Occipital lobe (tissue), 2 donors: ENCODE data around the gene C10orf105. TPM values are rescaled to one million over a fixed set of nuclear protein-coding genes. Genes with fewer than 3 reads are reported as not detected.

Experiments used
- DNase-seq: peaks from one replicate; lab custom pipeline; 2025; lab: John Stamatoyannopoulos, UW
- total RNA-seq: library from RNA; depleted of rRNA; stranded (reverse); fragments of >200 nt; gene quantifications from one replicate; pipeline ENCODE4 v1.2.3, GENCODE V29; 2014

Gene C10orf105
- total RNA-seq, 1 donor from 2014 or later, result under 0.01 TPM

DNA sequence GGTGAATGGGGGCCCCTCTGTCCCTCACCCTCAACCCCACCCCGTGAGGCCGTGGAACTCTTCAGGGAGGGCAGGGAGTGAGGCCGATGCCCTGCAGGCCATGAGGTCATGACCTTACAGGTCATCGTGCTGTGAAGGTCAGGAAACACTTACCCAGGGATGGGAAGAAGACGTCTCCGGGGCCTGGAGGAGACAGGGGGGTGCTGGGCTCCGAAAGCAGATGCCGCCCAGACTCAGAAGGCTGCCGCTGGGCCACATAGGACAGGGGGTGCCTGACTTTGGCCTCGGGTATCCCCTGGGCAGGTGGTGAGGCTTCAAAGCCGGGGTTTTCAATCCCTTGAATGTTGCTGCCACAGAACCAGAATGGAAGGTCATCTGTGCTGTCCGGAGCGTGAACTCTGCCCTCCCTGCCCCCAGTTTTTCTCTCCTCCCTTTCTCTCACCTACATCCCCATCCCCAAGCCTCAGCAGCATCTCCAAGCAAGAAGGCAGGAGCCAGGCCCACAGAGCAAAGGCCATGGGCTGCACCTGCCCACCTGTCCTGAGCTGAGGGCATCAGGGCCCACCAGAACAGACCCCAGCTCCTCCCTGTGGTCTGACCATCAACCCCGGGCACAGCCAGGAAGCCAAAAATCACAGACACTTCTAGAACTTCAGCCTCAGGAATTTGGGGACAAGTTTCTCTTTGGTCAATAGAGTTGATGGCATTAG lies 32.1 kb upstream of the C10orf105 start:
- DNase-seq, result no peak

GRCh38 chr10:71750986-71751385 lies 31.4 kb upstream of the C10orf105 start:
- DNase-seq, result no peak

DNA sequence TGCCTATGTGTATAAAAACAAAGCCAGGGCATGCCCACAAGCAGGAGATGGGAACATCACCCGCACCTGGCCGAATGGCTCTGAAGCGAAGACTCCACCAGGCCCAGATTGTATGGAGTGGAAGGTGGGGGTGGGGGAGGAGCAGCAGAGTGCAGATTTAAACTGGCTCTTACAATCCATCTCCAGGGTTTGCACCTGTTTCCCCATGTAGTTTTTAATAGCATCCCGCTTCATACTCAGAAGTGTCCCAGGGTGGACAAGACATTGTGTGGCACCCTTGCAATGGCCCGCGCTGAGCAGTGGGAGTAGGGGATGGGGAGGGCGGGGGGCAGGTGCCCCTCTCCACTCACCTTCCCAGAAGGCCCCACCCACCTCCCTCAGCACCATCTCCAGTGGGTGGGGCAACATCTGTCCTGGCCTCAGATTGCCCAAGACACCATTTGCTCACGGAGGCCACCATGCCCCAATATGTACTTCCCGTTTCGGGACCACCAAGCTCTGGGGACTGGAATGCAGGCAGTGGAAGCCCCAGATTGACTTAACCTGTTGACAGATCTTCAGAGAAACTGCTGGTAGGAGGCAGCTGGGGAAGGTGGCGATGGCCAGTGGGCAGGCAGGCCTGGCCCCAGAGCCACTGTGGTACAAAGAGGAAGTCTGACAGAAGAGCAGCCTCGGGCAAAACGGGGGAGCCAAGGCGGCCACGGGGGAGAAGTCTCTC lies 30.7 kb upstream of the C10orf105 start:
- DNase-seq, result no peak

- DNase-seq, result no peak
Observed at GRCh38 chr10:71749396-71749795, 29.8 kb upstream of the C10orf105 start.

DNA sequence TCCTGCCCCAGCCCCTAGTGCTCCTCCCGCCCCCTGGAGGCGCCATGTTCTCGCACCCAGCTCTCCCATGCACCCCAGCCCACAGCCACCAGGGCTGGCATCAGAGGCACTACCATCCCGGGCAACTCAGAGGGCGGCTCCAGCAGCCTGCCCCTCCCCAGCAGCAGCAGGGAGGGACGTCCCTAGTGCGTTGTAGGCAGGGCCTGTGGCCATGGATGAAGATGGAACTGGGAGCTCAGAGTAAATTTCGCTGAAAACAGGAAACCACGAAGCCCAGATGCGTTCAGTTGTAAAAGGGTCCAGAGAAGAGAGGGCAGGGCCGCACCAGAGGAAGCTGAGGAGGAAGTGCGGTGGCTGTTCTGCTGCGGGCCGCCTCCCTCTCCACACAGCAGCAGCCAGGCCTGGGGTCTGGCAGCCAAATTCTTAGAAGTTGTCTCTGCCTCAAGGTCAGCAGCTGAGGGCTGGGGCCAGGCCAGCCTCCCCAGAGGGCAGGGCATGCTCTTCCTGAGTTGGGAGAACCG lies 29.2 kb upstream of the C10orf105 start:
- DNase-seq, result no peak

DNA sequence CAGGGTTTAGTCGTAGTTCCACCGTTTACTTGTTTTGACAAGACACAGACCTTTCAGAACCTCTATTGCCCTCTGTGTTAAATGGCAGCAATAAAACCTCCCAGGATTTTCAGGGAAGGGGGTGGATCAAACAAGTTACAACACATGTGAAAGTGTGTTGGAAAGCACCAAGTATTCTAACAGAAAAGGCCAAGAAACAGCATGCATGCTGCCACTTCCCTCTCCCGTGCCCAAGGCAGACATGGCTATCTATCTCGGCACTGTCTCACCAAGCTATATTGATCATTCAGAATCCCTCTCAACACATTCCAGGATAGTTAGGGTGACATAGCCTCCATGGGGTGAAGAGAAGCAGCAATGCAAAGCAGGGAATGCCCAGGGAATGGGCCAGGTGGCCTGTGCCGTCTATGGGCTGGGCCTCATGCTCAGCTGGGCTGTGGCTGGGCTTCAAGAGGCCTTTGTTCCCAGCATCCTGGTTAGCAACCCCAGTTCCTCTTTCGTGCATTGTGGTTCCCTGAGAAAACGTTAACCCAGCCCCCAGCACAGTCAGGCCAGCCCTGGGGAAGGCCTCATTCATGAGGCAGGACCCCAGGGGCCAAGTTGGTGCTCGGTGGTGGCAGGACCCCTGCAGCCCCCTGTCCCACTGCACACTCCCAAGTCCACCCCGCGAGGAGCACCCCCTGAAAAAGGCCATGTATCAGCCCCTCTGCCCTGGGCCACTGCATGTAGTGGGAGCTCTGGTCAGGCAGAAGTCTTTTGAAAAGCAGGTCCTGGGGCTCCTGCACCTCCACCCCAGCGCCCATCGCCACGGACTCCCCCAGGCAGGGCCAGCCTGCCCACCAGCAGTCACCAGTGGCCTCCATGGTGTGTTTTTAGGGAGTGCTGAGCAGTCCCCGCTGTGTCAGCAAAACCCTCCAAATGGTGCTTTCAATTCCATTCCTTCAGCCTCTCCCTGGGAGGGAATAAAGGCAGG lies 28.3 kb upstream of the C10orf105 start:
- DNase-seq, result no peak

DNA sequence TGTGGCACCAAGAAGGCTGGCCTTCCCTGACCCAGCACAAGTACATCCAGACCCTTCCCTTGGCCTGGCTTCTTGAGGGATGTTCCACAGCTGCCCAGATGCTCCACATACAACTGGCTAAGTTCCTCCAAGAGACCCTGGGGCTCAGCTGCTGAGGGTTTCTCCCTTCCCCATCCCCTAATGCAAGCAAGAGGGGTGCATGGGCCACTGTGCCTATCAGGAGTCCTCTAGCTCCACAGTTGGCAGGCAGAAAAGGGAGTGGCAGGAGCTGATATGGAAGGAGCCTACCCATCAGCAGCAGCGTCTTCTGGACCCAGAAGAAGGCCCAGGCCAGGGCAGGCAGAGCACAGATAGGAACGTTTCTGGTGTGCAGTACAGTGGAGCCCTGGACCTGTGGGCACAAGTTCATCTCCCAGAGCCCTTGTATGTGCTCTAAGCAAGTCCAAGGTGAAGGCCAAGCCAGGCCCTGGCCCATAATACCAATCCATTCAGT lies 27.5 kb upstream of the C10orf105 start:
- no peak for DNase-seq

DNA sequence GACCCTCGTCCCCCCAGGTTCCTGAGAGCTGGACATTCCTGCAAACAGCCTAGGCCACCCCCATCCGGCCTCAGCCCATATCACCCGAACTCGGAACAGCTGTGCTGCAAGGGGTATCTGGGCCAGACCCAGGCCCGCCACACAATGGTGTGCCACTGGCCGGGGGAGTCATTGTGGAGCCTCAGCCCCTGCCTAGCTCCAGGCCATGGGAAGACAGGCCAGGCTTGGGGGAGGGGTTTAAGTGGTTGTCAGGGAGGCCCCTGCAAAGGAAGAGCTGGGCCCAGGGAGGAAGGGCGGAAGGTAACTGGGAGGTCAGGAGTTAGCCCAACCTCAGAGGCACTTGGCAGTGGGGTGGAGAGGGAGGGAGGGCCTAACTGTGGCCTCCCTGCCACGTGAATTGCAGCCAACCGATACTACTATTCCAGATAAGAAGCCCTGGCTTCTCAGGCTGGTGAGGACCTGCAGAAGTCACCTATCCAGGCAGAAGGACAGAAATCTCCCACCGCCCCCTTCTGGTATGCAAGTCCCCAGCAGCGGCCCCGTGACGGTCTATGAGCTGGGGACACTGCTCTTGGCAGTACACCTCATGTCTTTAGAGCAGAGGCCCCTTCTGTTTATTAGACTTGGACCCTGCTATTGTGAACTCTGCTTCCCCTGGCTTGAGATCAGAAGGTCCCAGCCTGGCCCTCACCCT lies 26.9 kb upstream of the C10orf105 start:
- no peak for DNase-seq

GRCh38 chr10:71745664-71746250 lies 26.2 kb upstream of the C10orf105 start:
- DNase-seq, result no peak

GRCh38 chr10:71744897-71745663 lies 25.5 kb upstream of the C10orf105 start:
- DNase-seq, result no peak

DNA sequence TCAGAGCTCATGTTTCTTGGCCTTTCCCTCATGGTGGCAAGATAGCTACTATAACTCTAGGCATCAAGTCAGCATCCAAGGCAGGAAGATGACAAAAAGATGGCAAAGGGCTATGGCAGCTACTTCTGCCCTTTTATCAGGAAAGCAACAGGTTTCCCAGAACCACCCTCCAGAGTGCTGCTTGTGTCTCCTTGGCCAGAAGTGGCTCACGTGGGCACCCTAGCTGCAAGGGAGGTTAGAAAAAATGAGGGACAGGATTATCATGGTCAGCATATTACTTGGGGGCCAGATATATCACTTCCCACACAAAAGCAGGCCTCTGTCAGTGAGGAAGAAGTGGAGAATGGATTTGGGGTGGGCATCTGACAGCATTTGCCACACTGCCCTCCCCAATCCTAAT lies 24.3 kb upstream of the C10orf105 start:
- DNase-seq, result no peak

DNA sequence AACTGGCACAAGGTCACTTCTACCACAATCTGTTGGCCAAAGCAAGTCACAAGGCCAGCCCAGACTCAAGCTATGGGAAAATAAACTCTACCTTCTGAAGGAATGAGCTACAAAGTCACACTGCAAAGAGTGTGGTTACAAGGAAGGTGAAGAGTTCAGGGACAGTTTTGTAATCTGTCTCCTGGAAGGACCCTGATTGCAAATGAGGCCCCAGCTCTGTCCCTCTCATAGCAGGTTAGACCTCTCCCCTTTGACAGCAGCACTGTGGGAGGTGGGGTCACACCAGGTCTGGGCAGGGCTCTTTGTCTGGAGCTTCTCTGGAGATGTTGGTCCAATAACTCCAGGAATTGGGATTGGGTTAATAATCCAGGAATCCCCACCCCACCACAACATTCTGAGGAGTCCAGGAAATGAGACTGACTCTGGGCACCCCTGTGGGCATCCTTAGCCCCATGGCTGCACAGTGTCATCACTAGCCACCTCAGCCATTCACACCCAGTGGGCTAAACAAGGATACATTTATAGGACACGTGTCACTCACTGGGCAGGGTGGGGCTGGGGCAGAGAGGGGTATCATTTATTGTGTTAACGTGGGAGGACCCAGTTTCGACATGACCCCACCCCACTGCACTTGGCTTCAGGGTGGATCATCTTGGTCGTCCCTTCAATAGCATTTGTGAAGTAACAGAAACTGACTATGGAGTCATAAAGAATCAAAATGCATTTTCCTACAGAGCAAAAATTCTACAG lies 23.7 kb upstream of the C10orf105 start:
- no peak for DNase-seq

- DNase-seq, result no peak
Observed at GRCh38 chr10:71742301-71743088, 22.9 kb upstream of the C10orf105 start.

DNA sequence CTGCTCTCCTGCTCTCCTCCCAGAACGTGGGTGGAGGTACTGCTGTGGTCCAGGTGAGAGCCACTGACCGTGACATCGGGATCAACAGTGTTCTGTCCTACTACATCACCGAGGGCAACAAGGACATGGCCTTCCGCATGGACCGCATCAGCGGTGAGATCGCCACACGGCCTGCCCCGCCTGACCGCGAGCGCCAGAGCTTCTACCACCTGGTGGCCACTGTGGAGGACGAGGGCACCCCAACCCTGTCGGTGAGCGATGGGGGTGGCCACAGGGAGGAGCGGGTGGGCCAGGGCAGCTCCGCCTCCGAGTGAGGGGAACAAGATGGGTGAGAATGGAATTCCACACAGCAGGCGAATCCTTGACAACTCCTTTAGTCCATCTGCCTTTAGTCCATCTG lies 22.1 kb upstream of the C10orf105 start:
- DNase-seq, result no peak

GRCh38 chr10:71741029-71741428 lies 21.5 kb upstream of the C10orf105 start:
- no peak for DNase-seq

GRCh38 chr10:71740069-71740653 lies 20.6 kb upstream of the C10orf105 start:
- DNase-seq, result no peak

- DNase-seq, result no peak
Observed at GRCh38 chr10:71739358-71739900, 19.9 kb upstream of the C10orf105 start.

DNA sequence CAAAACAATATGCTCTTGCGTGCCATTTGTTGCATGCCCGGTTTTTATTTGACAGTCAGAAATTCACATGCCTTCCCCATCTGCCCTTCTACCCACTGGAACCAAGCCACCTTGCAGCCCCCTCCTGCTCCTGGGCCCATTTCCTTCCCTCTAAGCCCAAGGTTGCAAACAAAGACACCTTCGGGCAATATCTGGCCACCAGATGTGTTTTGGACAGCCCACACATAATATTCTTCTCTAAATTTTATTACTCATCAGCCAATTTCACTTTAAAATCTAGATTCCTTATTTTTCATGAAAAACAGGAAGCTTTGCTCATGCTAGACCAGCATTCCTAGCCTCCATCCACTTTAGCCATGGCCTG lies 18.2 kb upstream of the C10orf105 start:
- no peak for DNase-seq
